Measurements from ENCODE around the gene PABPC3. TPM values are rescaled to one million over a fixed set of nuclear protein-coding genes. Genes with fewer than 3 reads are reported as not detected.

Gene PABPC3
- total RNA-seq, 2 experiments from 2014 or later: 0.13 to 0.49 TPM

DNA sequence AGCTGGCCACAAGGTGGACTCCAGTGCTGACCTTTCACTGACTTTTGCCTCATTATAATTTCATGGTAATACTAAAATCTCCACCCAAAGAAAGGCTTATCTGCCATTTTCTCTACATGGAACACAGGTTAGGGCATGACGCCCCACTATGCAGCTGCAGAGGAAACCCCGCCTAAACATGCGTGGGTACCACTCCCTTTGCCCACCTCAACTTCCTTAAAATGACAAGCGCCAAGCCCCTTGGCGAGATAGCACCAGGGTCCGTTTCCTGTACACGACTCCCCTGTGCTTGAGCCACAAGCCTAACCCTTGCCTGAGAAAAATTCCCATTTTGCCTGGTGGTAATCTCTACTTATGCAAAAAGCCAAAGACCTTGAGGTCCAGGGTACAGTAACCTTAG lies 36.0 kb upstream of the PABPC3 start:
- Histone ChIP-seq H3K27ac (ENCODE audit: low read depth, low read length, poor library complexity, severe bottlenecking) (no peak overlapping the region), H3K4me3 (ENCODE audit: low read depth, low read length, poor library complexity, severe bottlenecking) (no peak overlapping the region), H3K4me1 (ENCODE audit: insufficient read depth, low read length, poor library complexity, severe bottlenecking) (no peaks in the 10 kb centered on the region), H3K9me2 (ENCODE audit: insufficient read depth, low read length) (no peaks in the 10 kb centered on the region), H3K79me2 (ENCODE audit: insufficient read depth, low read depth, low read length) (no peaks in the 10 kb centered on the region), H3K36me3 (ENCODE audit: insufficient read depth, low read length) (no peaks in the 10 kb centered on the region), H3K9me3 (ENCODE audit: low read length) (no peaks in the 10 kb centered on the region), H4K20me1 (ENCODE audit: insufficient read depth, low read length) (no peaks in the 10 kb centered on the region), H2AFZ (ENCODE audit: low read length) (no peak overlapping the region), H3K4me2 (ENCODE audit: low read length) (no peak overlapping the region)
- ChIA-PET POLR2A (no interaction called here), CTCF (ENCODE audit: unreplicated experiment) (no interaction called here)
- intact Hi-C loops (cut with micrococcal nuclease; ENCODE audit: unreplicated experiment): no loop called here
- TF ChIP-seq EZH2phosphoT487 (IDR thresholded peaks at IDR 0.05; ENCODE audit: borderline replicate concordance, low read depth, low read length) (no peak), CTCF (conservative IDR thresholded peaks at IDR 0.05; ENCODE audit: low read length) (no peak)
- DNase-seq (ENCODE audit: low spot score): no peak
- no TSS peak for BruUV-seq (replicated peaks)

DNA sequence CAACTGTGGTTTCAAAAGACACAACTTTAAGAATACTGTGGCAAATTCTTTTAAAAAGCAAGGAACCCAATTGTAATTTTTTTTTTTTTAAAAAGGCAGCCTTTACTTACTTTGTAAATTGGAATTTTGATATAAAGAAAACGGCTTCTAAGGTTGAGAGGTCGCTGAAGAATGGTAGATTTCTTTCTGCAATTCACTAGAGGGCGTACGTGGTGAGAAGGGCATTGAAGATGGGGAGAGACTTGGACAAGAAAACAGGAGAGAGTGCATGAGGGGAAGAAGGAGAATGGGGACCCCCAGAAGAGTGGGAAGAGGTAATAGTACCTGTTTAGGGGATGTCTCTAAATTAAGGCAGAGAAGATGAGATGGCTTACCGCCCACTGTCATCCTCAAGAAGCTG lies 33.5 kb upstream of the PABPC3 start:
- H2AFZ ChIP-seq (ENCODE audit: low read length): no peak overlapping the region
- TF ChIP-seq EZH2phosphoT487 (IDR thresholded peaks at IDR 0.05; ENCODE audit: borderline replicate concordance, low read depth, low read length) (no peak), CTCF (conservative IDR thresholded peaks at IDR 0.05; ENCODE audit: low read length) (peak; percentile 60)
- no peak overlapping the region for H3K4me2 ChIP-seq (ENCODE audit: low read length)
- no peaks in the 10 kb centered on the region for H3K9me2 ChIP-seq (ENCODE audit: insufficient read depth, low read length)
- no peak for DNase-seq (ENCODE audit: low spot score)
- no peak overlapping the region for H3K27ac ChIP-seq (ENCODE audit: low read depth, low read length, poor library complexity, severe bottlenecking)
- H4K20me1 ChIP-seq (ENCODE audit: insufficient read depth, low read length): no peaks in the 10 kb centered on the region
- H3K9me3 ChIP-seq (ENCODE audit: low read length): no peaks in the 10 kb centered on the region
- ChIA-PET CTCF (ENCODE audit: unreplicated experiment) (no interaction called here), POLR2A (no interaction called here)
- no peaks in the 10 kb centered on the region for H3K79me2 ChIP-seq (ENCODE audit: insufficient read depth, low read depth, low read length)
- no peaks in the 10 kb centered on the region for H3K36me3 ChIP-seq (ENCODE audit: insufficient read depth, low read length)
- intact Hi-C loops (cut with micrococcal nuclease; ENCODE audit: unreplicated experiment): no loop called here
- H3K4me3 ChIP-seq (ENCODE audit: low read depth, low read length, poor library complexity, severe bottlenecking): no peak overlapping the region
- H3K4me1 ChIP-seq (ENCODE audit: insufficient read depth, low read length, poor library complexity, severe bottlenecking): no peaks in the 10 kb centered on the region
- BruUV-seq (replicated peaks): no TSS peak

DNA sequence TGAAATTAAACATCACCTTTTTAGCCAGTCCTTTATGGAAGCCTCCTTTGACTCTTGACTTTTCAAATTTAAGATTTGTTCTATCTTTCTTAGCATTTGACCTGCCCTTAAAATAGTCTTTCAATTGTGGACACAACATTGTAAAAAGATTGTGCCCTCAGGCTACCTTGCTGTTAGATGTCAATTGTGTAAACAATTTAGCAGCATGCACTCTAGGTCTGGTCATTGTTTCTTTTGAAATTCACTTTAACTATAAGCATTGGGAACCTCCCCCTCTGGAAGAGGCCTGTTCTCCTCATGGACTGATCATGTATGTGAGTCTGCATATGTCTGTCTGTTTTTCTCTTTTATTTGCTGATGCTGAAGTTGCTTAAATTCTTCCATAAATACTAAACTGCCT lies 31.5 kb upstream of the PABPC3 start:
- no peaks in the 10 kb centered on the region for H3K36me3 ChIP-seq (ENCODE audit: insufficient read depth, low read length)
- no peaks in the 10 kb centered on the region for H3K9me2 ChIP-seq (ENCODE audit: insufficient read depth, low read length)
- H3K27ac ChIP-seq (ENCODE audit: low read depth, low read length, poor library complexity, severe bottlenecking): no peak overlapping the region
- CTCF ChIA-PET (ENCODE audit: unreplicated experiment): no interaction called here
- intact Hi-C loops (cut with micrococcal nuclease; ENCODE audit: unreplicated experiment): no loop called here
- POLR2A ChIA-PET: no interaction called here
- DNase-seq (ENCODE audit: low spot score): no peak
- TF ChIP-seq EZH2phosphoT487 (IDR thresholded peaks at IDR 0.05; ENCODE audit: borderline replicate concordance, low read depth, low read length): no peak
- TF ChIP-seq CTCF (conservative IDR thresholded peaks at IDR 0.05; ENCODE audit: low read length): no peak
- no peak overlapping the region for H2AFZ ChIP-seq (ENCODE audit: low read length)
- no TSS peak for BruUV-seq (replicated peaks)
- H4K20me1 ChIP-seq (ENCODE audit: insufficient read depth, low read length): no peaks in the 10 kb centered on the region
- H3K79me2 ChIP-seq (ENCODE audit: insufficient read depth, low read depth, low read length): no peaks in the 10 kb centered on the region
- H3K4me1 ChIP-seq (ENCODE audit: insufficient read depth, low read length, poor library complexity, severe bottlenecking): no peaks in the 10 kb centered on the region
- no peak overlapping the region for H3K4me3 ChIP-seq (ENCODE audit: low read depth, low read length, poor library complexity, severe bottlenecking)
- H3K4me2 ChIP-seq (ENCODE audit: low read length): no peak overlapping the region
- H3K9me3 ChIP-seq (ENCODE audit: low read length): no peaks in the 10 kb centered on the region
